Measurements from ENCODE around the gene MALSU1.

DNA sequence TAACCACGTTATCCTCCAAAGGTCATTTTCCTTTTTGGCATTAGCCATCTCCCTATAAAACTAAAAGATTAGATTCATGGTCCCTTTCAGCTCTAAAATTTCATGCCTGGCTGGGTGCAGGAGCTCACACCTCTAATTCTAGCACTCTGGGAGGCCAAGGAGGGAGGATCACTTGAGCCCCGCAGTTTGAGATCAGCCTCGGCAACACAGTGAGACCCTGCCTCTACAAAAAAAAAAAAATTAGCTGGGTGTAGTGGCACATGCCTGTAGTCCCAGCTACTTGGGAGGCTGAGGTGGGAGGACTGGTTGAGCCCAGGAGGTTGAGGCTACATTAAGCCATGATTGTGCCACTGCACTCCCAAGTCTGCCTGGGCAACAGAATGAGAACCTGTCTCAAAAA lies 57.0 kb downstream of the MALSU1 start:
- TF ChIP-seq, protein P1, sequence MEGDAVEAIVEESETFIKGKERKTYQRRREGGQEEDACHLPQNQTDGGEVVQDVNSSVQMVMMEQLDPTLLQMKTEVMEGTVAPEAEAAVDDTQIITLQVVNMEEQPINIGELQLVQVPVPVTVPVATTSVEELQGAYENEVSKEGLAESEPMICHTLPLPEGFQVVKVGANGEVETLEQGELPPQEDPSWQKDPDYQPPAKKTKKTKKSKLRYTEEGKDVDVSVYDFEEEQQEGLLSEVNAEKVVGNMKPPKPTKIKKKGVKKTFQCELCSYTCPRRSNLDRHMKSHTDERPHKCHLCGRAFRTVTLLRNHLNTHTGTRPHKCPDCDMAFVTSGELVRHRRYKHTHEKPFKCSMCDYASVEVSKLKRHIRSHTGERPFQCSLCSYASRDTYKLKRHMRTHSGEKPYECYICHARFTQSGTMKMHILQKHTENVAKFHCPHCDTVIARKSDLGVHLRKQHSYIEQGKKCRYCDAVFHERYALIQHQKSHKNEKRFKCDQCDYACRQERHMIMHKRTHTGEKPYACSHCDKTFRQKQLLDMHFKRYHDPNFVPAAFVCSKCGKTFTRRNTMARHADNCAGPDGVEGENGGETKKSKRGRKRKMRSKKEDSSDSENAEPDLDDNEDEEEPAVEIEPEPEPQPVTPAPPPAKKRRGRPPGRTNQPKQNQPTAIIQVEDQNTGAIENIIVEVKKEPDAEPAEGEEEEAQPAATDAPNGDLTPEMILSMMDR (IDR thresholded peaks at IDR 0.05), result no peak
- TF ChIP-seq POLR2A (IDR thresholded peaks at IDR 0.05) (no peak), POLR2AphosphoS5 (IDR thresholded peaks at IDR 0.05) (no peak), EP300 (IDR thresholded peaks at IDR 0.05) (no peak)
